IPS DF 6.9 (cell line): Measurements from ENCODE around the gene ADAMTSL3.

Experiments
- DNase-seq: peaks from one replicate; pipeline ENCODE4 v3.0.0-alpha.2; 2013; ENCODE audit warnings: low read depth, low spot score
- H3K27ac ChIP-seq: one replicate; pipeline ENCODE4 v1.5.1; 2013; ENCODE audit warnings: low read length, control low read depth
- H3K27me3 ChIP-seq: 2 replicates; pipeline ENCODE4 v1.6.1; 2013; ENCODE audit warnings: mild to moderate bottlenecking, low read length; ENCODE audit not compliant: control insufficient read depth, insufficient read depth
- H3K36me3 ChIP-seq: 2 replicates; pipeline ENCODE4 v1.6.1; 2013; ENCODE audit warnings: low read length; ENCODE audit not compliant: control insufficient read depth, insufficient read depth
- H3K4me1 ChIP-seq: 2 replicates; pipeline ENCODE4 v1.6.1; 2013; ENCODE audit warnings: low read length; ENCODE audit not compliant: control insufficient read depth, insufficient read depth
- H3K4me3 ChIP-seq: 2 replicates; pipeline ENCODE4 v1.5.1; 2013; ENCODE audit warnings: mild to moderate bottlenecking, low read length
- H3K9me3 ChIP-seq: 2 replicates; pipeline ENCODE4 v1.6.1; 2013; ENCODE audit warnings: low read length, inconsistent platforms; ENCODE audit not compliant: control insufficient read depth, insufficient read depth
- WGBS: extraction: QIAGEN DNeasy Blood & Tissue Kit; methylation state at CpG from one replicate; pipeline ENCODE4 v1.1.7; 2013; ENCODE audit warnings: mixed read lengths, missing lambda C conversion rate; ENCODE audit not compliant: insufficient read length, insufficient coverage; 5-methylcytosine and 5-hydroxymethylcytosine counted together

Gene ADAMTSL3

DNA sequence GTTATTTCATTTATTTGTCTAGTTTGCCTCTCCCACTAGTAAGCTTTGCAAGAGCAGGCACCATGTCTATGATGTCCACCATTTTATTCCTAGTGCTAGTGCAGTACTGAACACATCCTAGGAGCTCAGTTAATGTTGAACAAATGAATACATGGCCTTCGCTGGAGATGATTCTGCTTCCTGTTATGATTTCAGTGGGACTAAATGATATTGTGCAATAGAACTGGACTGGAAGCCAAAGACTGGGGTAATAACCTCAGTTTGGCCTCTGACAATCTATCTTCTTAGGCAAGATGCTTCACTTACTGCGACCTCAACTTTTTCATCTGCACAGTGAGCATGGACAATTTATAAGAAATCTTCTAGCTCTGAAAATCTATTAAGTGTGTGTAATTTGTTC, 191.3 kb downstream of the ADAMTSL3 start:
- DNase-seq, result no peak
- H3K27ac ChIP-seq, result no peak overlapping the region
- no peak overlapping the region for H3K4me3 ChIP-seq
- no peaks in the 10 kb centered on the region for H3K4me1 ChIP-seq
- no peaks in the 10 kb centered on the region for H3K27me3 ChIP-seq
- no peaks in the 10 kb centered on the region for H3K9me3 ChIP-seq
- H3K36me3 ChIP-seq, result no peaks in the 10 kb centered on the region
- WGBS, result no CpG with 5 or more reads among the region's 2 CpGs

DNA sequence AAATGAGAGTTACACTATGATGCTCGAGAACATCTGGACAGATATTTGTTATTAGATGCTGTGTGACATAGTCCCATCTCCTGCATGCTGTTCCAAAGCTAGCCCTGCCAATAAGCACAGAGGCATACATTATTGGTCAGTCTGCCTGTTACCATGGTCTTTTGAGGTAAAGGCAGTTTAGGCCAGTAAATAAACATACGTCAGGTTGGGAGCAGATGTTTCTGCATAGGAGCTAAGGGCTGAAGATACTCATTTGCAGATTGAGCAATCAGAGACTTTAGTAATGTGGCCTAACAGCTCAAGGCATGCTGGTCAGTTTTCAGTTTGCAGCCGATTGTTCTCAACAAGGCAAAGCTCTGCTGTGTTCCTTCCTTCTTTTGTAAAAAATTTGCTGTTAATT, 192.9 kb downstream of the ADAMTSL3 start:
- Histone ChIP-seq H3K4me1 (no peaks in the 10 kb centered on the region), H3K36me3 (no peaks in the 10 kb centered on the region), H3K4me3 (no peak overlapping the region), H3K27ac (no peak overlapping the region), H3K27me3 (no peaks in the 10 kb centered on the region), H3K9me3 (no peaks in the 10 kb centered on the region)
- no CpG with 5 or more reads among the region's 3 CpGs for WGBS
- no peak for DNase-seq

DNA sequence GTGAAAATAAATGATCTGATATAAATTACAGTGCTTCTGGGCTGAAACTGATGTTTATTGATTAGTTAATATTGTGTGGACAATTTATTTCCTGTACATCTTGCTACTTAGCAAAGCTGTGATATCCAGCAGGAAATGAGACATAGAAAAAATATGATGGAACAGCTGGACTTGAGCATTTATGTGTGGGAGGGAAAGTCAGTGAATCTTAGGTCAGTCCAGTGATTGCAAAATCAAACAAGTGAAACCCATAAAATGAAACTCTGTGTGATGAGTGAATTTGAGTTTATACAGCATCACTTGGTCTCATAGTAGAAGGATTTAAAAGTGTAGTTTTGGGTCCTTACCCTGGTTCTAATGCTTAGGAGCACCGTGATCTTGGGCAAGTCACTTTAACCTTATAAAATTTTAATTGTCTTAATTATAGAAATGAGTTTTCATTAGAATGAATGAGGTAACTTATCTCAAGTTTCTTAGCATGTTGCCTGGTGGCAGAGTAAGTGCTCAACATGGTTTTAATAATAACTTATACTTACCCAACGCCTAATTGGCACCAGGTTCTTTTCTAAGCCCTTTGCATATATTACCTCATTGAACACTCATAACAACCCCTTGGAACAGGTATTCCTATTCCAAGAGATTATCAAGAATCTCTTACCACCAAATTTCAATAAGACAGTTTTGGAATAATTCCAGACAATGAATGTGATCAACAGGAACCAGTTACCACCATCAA, 194.6 kb downstream of the ADAMTSL3 start:
- no CpG with 5 or more reads among the region's 2 CpGs for WGBS
- Histone ChIP-seq H3K4me3 (no peak overlapping the region), H3K27ac (no peak overlapping the region), H3K4me1 (no peaks in the 10 kb centered on the region), H3K9me3 (no peaks in the 10 kb centered on the region), H3K36me3 (no peaks in the 10 kb centered on the region), H3K27me3 (no peaks in the 10 kb centered on the region)
- no peak for DNase-seq

DNA sequence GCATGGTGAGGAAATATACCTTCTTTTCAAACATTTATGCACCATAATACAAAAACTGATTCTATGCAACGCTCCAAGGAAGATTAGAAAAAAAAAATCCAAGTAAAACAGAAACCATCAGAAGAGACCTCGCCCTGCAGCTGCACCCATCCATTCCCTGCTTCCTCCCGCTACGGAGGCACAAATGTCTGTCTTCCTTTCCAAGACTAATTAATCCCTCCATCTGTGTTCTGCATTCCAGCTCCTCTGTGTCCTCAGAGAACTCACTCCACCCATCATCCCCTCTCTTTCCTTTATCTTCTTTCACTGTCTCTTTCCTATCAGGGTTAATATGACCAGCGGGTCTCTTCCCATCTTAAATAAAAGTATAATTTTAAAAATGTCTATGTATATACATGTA, 196.1 kb downstream of the ADAMTSL3 start:
- Histone ChIP-seq H3K4me1 (no peaks in the 10 kb centered on the region), H3K9me3 (no peaks in the 10 kb centered on the region), H3K27ac (no peak overlapping the region), H3K27me3 (no peaks in the 10 kb centered on the region), H3K4me3 (no peak overlapping the region), H3K36me3 (no peaks in the 10 kb centered on the region)
- no peak for DNase-seq
- WGBS, result no CpG with 5 or more reads among the region's 5 CpGs

DNA sequence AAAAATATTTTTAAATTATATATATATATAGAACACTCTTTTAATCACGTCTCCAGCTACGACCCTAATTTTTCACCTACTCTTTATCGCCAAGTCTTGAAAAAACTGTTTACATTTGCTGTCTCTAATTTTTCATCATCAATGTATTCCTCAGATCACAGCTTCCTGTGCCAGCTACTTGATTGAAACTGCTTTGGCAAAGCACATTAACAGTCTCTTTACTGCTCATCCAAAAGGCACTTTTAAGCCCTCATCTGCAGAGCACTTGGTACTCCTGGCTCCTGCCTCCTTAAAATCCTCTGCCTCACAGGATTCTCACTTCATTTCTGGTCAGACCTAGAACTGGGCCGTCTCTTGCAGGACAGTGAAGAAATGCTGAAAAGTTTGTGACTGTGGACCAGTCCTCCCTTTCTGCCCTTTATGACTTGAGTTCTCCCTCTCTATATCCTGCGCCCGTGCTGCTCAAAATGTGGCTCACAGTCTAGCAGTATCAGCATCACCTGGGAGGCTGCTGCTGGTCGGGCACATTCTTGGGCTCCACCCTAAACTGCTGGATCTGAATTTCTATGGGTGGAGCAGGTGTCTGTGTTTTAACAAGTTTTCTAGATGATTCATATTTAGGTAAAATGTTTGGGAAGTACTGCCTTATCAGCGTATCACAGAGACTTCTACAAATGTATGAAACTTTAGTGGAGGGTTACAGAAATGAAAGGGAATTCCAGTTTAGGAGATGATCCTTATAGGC, 196.8 kb downstream of the ADAMTSL3 start:
- H3K27ac ChIP-seq, result no peak overlapping the region
- H3K4me1 ChIP-seq, result no peaks in the 10 kb centered on the region
- 100% methylated on average over 3 of the region's 8 CpGs for WGBS
- no peak for DNase-seq
- no peaks in the 10 kb centered on the region for H3K27me3 ChIP-seq
- H3K4me3 ChIP-seq, result no peak overlapping the region
- no peaks in the 10 kb centered on the region for H3K9me3 ChIP-seq
- no peaks in the 10 kb centered on the region for H3K36me3 ChIP-seq

DNA sequence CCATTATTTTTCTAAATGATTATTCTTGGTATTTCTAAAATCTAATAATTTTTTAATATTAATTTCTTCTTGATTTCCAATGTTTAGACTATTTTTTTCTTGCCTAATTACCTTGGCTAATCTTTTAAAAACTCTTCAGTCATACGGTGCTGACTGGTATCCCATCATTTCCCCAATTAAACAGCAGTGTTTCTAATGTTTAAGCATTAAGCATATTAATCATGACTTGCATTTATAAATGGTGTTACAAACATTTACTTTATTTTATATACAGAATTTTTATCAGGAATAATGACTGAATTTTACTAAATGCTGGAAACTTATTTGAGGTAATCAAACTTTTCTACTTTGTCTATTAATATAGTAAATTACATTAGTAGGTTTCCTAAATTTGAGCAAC, 199.3 kb downstream of the ADAMTSL3 start:
- Histone ChIP-seq H3K9me3 (no peaks in the 10 kb centered on the region), H3K4me1 (no peaks in the 10 kb centered on the region), H3K27ac (no peak overlapping the region), H3K36me3 (no peaks in the 10 kb centered on the region), H3K27me3 (no peaks in the 10 kb centered on the region), H3K4me3 (no peak overlapping the region)
- no CpG with 5 or more reads among the region's 1 CpG for WGBS
- no peak for DNase-seq

DNA sequence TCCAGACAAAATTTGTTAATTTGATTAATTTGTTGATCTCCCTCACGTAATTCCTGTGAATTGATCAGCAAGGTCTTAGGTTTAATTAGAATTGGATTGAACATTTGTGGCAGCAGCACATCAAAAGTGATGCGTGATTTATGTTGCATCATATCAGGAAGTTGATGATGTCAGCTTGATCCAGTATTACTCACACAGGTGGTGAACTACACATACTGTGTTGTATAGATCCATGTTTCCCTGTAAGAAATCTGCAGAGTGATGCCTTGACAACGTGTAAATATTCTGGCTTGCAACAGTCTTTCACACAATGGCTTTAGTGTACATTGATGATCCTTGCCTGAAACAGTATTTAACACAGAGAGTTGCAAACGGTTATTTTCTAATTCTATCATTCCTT, 200.4 kb downstream of the ADAMTSL3 start:
- H3K4me1 ChIP-seq, result no peaks in the 10 kb centered on the region
- no peak overlapping the region for H3K27ac ChIP-seq
- no peaks in the 10 kb centered on the region for H3K36me3 ChIP-seq
- DNase-seq, result no peak
- no peaks in the 10 kb centered on the region for H3K27me3 ChIP-seq
- no peaks in the 10 kb centered on the region for H3K9me3 ChIP-seq
- WGBS, result no CpG with 5 or more reads among the region's 4 CpGs
- H3K4me3 ChIP-seq, result no peak overlapping the region

DNA sequence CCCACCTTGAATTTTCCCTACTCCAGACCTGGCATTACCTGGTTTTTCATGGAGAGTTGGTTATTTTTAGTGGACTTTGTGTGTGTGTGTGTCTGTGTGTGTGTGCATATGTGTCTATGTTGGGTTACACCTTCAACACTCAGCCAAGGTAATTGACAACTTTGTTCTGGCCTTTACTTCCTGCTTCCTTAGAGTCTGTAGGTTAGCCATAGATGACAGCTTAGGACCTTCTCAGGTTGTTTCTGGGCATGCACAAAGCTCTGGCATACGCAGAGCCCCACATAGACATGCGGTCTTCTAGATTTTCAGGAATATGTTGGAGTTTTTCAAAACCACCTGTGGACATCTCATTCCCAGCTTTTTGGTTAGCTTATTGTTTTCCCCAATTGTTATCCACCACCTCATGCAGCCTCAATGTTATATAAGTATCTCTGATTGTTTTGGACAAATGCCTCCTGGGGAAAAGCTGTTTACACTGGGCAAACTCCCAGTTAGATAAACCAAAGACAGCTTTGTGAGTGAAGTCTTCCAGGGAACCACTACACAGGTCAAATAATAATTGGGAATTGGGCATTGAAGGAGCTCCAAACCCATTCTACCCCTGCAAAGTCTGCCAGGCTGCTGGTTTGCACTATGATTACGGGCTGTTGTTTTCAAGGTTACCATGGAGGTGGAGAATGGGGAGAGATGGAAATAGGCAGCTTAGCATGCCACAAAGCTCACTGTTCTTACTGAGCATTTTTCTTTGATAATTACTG, 201.2 kb downstream of the ADAMTSL3 start:
- DNase-seq, result no peak
- WGBS, result no CpG with 5 or more reads among the region's 3 CpGs

DNA sequence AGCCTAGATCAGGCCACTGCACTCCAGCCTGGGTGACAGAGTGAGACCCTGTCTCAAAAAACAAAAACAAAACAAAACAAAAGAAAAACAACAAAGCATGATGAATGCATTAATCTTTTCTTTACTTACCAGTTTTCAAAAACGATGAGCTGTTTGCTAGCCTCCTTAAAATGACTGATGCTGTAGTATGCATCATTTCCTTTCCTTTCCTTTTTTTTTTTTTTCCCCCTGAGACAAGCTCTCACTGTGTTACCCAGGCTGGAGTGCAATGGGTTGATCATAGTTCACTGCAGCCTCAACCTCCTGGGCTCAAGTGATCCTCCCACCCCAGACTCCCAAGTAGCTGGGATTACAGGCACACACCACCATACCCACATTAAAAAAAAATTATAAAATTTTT, 202.0 kb downstream of the ADAMTSL3 start:
- no peak overlapping the region for H3K4me3 ChIP-seq
- H3K9me3 ChIP-seq, result no peaks in the 10 kb centered on the region
- H3K27ac ChIP-seq, result no peak overlapping the region
- H3K4me1 ChIP-seq, result no peaks in the 10 kb centered on the region
- no peaks in the 10 kb centered on the region for H3K27me3 ChIP-seq
- no peak for DNase-seq
- no peaks in the 10 kb centered on the region for H3K36me3 ChIP-seq
- no CpG with 5 or more reads among the region's 1 CpG for WGBS

More for the DNA sequence above, 201.2 kb downstream of the ADAMTSL3 start:
- H3K4me3 ChIP-seq, result no peak overlapping the region
- H3K36me3 ChIP-seq, result no peaks in the 10 kb centered on the region
- no peak overlapping the region for H3K27ac ChIP-seq
- no peaks in the 10 kb centered on the region for H3K9me3 ChIP-seq
- H3K27me3 ChIP-seq, result no peaks in the 10 kb centered on the region
- H3K4me1 ChIP-seq, result no peaks in the 10 kb centered on the region

DNA sequence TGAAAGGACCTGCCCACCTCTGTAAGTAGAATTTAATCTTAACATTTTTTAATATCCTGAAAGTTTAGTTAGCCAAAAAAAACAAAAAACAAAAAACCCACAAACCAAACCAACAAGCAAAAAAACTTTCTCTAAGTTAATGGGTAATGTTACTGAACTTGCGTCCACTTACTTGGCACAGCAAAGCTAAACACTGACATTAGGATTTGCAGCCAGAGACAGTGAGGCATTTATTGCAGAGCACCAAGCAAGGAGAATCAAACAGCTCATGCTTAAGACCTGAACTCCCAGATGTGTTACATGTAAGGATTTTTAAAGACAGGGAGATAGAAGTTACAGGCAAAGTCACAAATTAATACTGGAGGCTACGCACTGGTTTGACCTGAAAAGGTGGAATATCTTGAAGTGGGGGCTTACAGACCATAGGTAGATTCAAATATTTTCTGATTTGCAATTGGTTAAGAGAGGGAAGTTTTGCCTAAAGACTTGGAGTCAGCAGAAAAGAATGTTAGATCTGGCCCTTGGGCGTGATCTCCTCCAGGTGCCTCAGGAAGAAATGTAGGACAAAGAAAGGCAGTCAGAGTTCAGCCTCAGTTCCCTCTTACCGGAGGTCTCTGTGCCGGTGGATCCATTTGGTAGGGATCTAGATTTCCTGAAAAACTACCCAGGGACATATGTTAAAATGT, 205.0 kb downstream of the ADAMTSL3 start:
- WGBS, result no CpG with 5 or more reads among the region's 5 CpGs
- Histone ChIP-seq H3K4me1 (no peaks in the 10 kb centered on the region), H3K9me3 (no peaks in the 10 kb centered on the region), H3K4me3 (no peak overlapping the region), H3K27ac (no peak overlapping the region), H3K27me3 (no peaks in the 10 kb centered on the region), H3K36me3 (no peaks in the 10 kb centered on the region)
- DNase-seq, result no peak
